Measurements from ENCODE around the gene MPP1.

Gene MPP1

GRCh38 chrX:154775419-154776349, 29.6 kb downstream of the MPP1 start:
- DNase-seq (ENCODE audit: low spot score): no peak

GRCh38 chrX:154774622-154775021, 30.7 kb downstream of the MPP1 start:
- no peak for DNase-seq (ENCODE audit: low spot score)

GRCh38 chrX:154762537-154763296, 42.6 kb downstream of the MPP1 start, which contains the start of gene DKC1:
DKC1 (plus strand) TSS chrX:154762864; CDS start chrX:154762966, 102 bp downstream.
- peak; percentile 94 for DNase-seq (ENCODE audit: low spot score)

- no peak for DNase-seq (ENCODE audit: low spot score)
Measured at GRCh38 chrX:154761977-154762536, 43.2 kb downstream of the MPP1 start.

- no peak for DNase-seq (ENCODE audit: low spot score)
Measured at GRCh38 chrX:154758696-154759095, 46.6 kb downstream of the MPP1 start.

- DNase-seq (ENCODE audit: low spot score): no peak
Measured at GRCh38 chrX:154751669-154752271, 53.5 kb downstream of the MPP1 start.

- DNase-seq (ENCODE audit: low spot score): no peak
Measured at GRCh38 chrX:154751203-154751668, 54.0 kb downstream of the MPP1 start.

GRCh38 chrX:154750301-154751202, 54.7 kb downstream of the MPP1 start, which contains the start of gene GAB3:
GAB3 (minus strand) TSS chrX:154751077; CDS start chrX:154751025, 52 bp downstream.
- DNase-seq (ENCODE audit: low spot score): no peak

GRCh38 chrX:154749856-154750255, 55.4 kb downstream of the MPP1 start:
- no peak for DNase-seq (ENCODE audit: low spot score)

- peak; percentile 82 for DNase-seq (ENCODE audit: low spot score)
Measured at GRCh38 chrX:154748712-154749339, 56.5 kb downstream of the MPP1 start.

- DNase-seq (ENCODE audit: low spot score): no peak
Measured at GRCh38 chrX:154742613-154743012, 62.7 kb downstream of the MPP1 start.

GRCh38 chrX:154739952-154740465, 65.3 kb downstream of the MPP1 start:
- DNase-seq (ENCODE audit: low spot score): no peak

- DNase-seq (ENCODE audit: low spot score): peak; percentile 67
Measured at GRCh38 chrX:154738011-154738738, 67.1 kb downstream of the MPP1 start.

- DNase-seq (ENCODE audit: low spot score): no peak
Measured at GRCh38 chrX:154737136-154737535, 68.1 kb downstream of the MPP1 start.

GRCh38 chrX:154735695-154736393, 69.4 kb downstream of the MPP1 start:
- no peak for DNase-seq (ENCODE audit: low spot score)

- DNase-seq (ENCODE audit: low spot score): peak; percentile 53
Measured at GRCh38 chrX:154734061-154734781, 71.1 kb downstream of the MPP1 start.

GRCh38 chrX:154733066-154733425, 72.2 kb downstream of the MPP1 start:
- DNase-seq (ENCODE audit: low spot score): no peak

GRCh38 chrX:154732421-154733065, 72.7 kb downstream of the MPP1 start:
- DNase-seq (ENCODE audit: low spot score): no peak
